OCI-LY7 (cell line): ENCODE results near the gene MAP3K1. TPM values are rescaled to one million over a fixed set of nuclear protein-coding genes. Genes with fewer than 3 reads are reported as not detected.

Experiments
- BruUV-seq: library from RNA; stranded (reverse); fragments of 400-500 nt; replicated peaks from 2 replicates; lab custom pipeline; 2021; lab: Mats Ljungman, UMichigan
- CTCF ChIA-PET: fragments of 300-600 bp; sonication (Branson Sonifier 250); formaldehyde crosslinking; loops from one replicate; lab custom pipeline; 2022; ENCODE audit warnings: antibody characterized with exemption; ENCODE audit not compliant: unreplicated experiment; lab: Charles Lee
- POLR2A ChIA-PET: fragments of 300-600 bp; sonication (Branson Sonifier 250); formaldehyde crosslinking; loops from one replicate; lab custom pipeline; 2022; ENCODE audit warnings: antibody characterized with exemption; lab: Charles Lee
- DNase-seq: peaks from one replicate; pipeline ENCODE4 v3.0.0-alpha.2; 2015; ENCODE audit warnings: low spot score
- H2AFZ ChIP-seq: fragments of 200-600 bp; sonication (generic), shearing (Covaris generic); 2 replicates; pipeline ENCODE4 v1.6.1; 2014; ENCODE audit warnings: mild to moderate bottlenecking, antibody characterized with exemption, low read length, moderate library complexity
- H3K27ac ChIP-seq: fragments of 200-600 bp; sonication (generic); 2 replicates; pipeline ENCODE4 v1.5.1; 2014; ENCODE audit warnings: mixed run types, low read depth, mild to moderate bottlenecking, moderate library complexity, low read length, inconsistent platforms; ENCODE audit not compliant: poor library complexity, severe bottlenecking
- H3K36me3 ChIP-seq: fragments of 200-600 bp; sonication (generic); 2 replicates; pipeline ENCODE4 v1.6.1; 2014; ENCODE audit warnings: mild to moderate bottlenecking, antibody characterized with exemption, low read length, moderate library complexity, mixed read lengths; ENCODE audit not compliant: insufficient read depth
- H3K4me1 ChIP-seq: fragments of 200-600 bp; sonication (generic); 2 replicates; pipeline ENCODE4 v1.5.1; 2014; ENCODE audit warnings: mild to moderate bottlenecking, low read length; ENCODE audit not compliant: insufficient read depth, poor library complexity, severe bottlenecking
- H3K4me2 ChIP-seq: fragments of 200-600 bp; sonication (generic); 2 replicates; pipeline ENCODE4 v1.6.1; 2014; ENCODE audit warnings: mild to moderate bottlenecking, low read length
- H3K4me3 ChIP-seq: fragments of 200-600 bp; sonication (generic); 2 replicates; pipeline ENCODE4 v1.5.1; 2014; ENCODE audit warnings: mild to moderate bottlenecking, low read depth, low read length; ENCODE audit not compliant: poor library complexity, severe bottlenecking
- H3K79me2 ChIP-seq: fragments of 200-600 bp; sonication (generic); 2 replicates; pipeline ENCODE4 v1.6.1; 2016; ENCODE audit warnings: low read depth, mild to moderate bottlenecking, low read length, moderate library complexity, mixed read lengths; ENCODE audit not compliant: insufficient read depth
- H3K9me2 ChIP-seq: fragments of 200-600 bp; sonication (generic); 2 replicates; pipeline ENCODE4 v1.6.1; 2016; ENCODE audit warnings: mild to moderate bottlenecking, low read length, mixed read lengths; ENCODE audit not compliant: insufficient read depth
- H3K9me3 ChIP-seq: fragments of 200-600 bp; sonication (generic); 2 replicates; pipeline ENCODE4 v1.6.1; 2014; ENCODE audit warnings: mild to moderate bottlenecking, mixed run types, low read length, mixed read lengths
- H4K20me1 ChIP-seq: fragments of 200-600 bp; sonication (generic); 2 replicates; pipeline ENCODE4 v1.6.1; 2014; ENCODE audit warnings: mild to moderate bottlenecking, antibody characterized with exemption, low read length, moderate library complexity, mixed read lengths; ENCODE audit not compliant: insufficient read depth
- CTCF ChIP-seq: fragments of 200-600 bp; sonication (generic); conservative IDR thresholded peaks from 2 replicates; pipeline ENCODE4 v1.5.1; 2014; ENCODE audit warnings: mild to moderate bottlenecking, antibody characterized with exemption, low read length, moderate library complexity, mixed read lengths
- EZH2phosphoT487 ChIP-seq: fragments of 200-600 bp; sonication (generic); IDR thresholded peaks from 2 replicates; pipeline ENCODE4 v1.6.1; 2018; ENCODE audit warnings: low read depth, borderline replicate concordance, mild to moderate bottlenecking, mixed run types, antibody characterized with exemption, low read length, moderate library complexity, mixed read lengths
- intact Hi-C: fragments of 100-400 bp; cut with micrococcal nuclease; formaldehyde crosslinking; loops from one replicate; pipeline ENCODE4 v1.10.0; 2022; ENCODE audit not compliant: unreplicated experiment
- total RNA-seq, 2 experiments: library from RNA; depleted of rRNA in 1 of 2; stranded (reverse); fragments of >200 nt in 1 of 2; shearing (Covaris generic) in 1 of 2; gene quantifications; 2 replicates each; pipeline ENCODE4 v1.2.3, GENCODE V29; 2014 to 2022

MAP3K1 gene
- total RNA-seq, 2 experiments from 2014 or later: 29.4 to 29.9 TPM

DNA sequence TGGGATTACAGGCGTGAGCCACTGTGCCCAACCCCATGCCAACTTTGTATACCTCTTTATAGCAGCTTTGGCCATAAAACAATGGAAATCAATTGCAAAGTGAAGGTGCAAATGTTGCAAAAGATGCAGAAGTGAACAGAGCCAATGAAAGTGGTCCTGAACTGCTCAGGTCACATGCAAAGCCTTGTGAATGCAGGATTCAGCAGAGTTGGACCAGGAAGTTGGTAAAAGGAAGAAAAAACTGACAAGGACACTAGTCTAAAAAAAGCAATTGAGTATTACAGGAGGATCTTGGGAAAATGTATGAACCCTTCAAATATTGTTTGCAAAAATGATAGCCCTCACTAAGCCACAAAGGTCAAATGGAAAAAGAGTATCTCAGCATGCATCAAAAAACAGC lies 4.5 kb upstream of the MAP3K1 start:
- no peak overlapping the region for H2AFZ ChIP-seq
- TF ChIP-seq CTCF: no peak
- no peak for TF ChIP-seq EZH2phosphoT487
- no TSS peak for BruUV-seq
- ChIA-PET CTCF (no interaction called here), POLR2A (no interaction called here)
- H3K9me3 ChIP-seq: no peaks in the 10 kb centered on the region
- no peak overlapping the region for H3K4me3 ChIP-seq
- H3K9me2 ChIP-seq: no peaks in the 10 kb centered on the region
- H3K27ac ChIP-seq: no peak overlapping the region
- intact Hi-C loops: no loop called here
- peaks cover 29% of the 10 kb centered on the region for H3K4me1 ChIP-seq
- peaks cover 5% of the 10 kb centered on the region; the same call in 1 of the 2 replicates for H3K79me2 ChIP-seq
- DNase-seq: no peak
- no peaks in the 10 kb centered on the region for H4K20me1 ChIP-seq
- no peak overlapping the region for H3K4me2 ChIP-seq
- H3K36me3 ChIP-seq: no peaks in the 10 kb centered on the region

GRCh38 chr5:56812110-56812509 lies 3.2 kb upstream of the MAP3K1 start:
- Histone ChIP-seq H4K20me1 (peaks cover 2% of the 10 kb centered on the region; the same call in 1 of the 2 replicates), H3K36me3 (no peaks in the 10 kb centered on the region), H3K9me2 (no peaks in the 10 kb centered on the region), H3K79me2 (peaks cover 18% of the 10 kb centered on the region), H3K9me3 (no peaks in the 10 kb centered on the region), H3K4me2 (no peak overlapping the region), H3K27ac (no peak overlapping the region), H3K4me3 (no peak overlapping the region), H3K4me1 (peaks cover 29% of the 10 kb centered on the region), H2AFZ (no peak overlapping the region)
- ChIA-PET POLR2A (interaction anchor here (0.6 to 3.6 kb wide), 3 partner anchors 143 to 508 kb away, joined by 3 to 13 read pairs (median 4); no protein-coding TSS in a partner anchor), CTCF (no interaction called here)
- peak; percentile 34 for DNase-seq
- no TSS peak for BruUV-seq
- TF ChIP-seq CTCF: no peak
- TF ChIP-seq EZH2phosphoT487: no peak
- intact Hi-C loops: no loop called here

- Histone ChIP-seq H3K9me3 (no peaks in the 10 kb centered on the region), H3K79me2 (peaks cover 30% of the 10 kb centered on the region), H3K4me1 (peaks cover 37% of the 10 kb centered on the region), H4K20me1 (peaks cover 13% of the 10 kb centered on the region), H3K27ac (peak overlapping the region; percentile 74), H2AFZ (peak overlapping the region; percentile 75; the same call in 1 of the 2 replicates), H3K4me2 (peak overlapping the region; percentile 98), H3K9me2 (no peaks in the 10 kb centered on the region), H3K4me3 (peak overlapping the region; percentile 95), H3K36me3 (no peaks in the 10 kb centered on the region)
- POLR2A ChIA-PET: interaction anchor here (0.5 to 3.6 kb wide), 12 partner anchors 10 to 397 kb away, joined by 3 to 14 read pairs (median 4); no protein-coding TSS in a partner anchor
- intact Hi-C loops: no loop called here
- DNase-seq: no peak
- CTCF ChIA-PET: interaction anchor here (1.1 kb wide), 1 partner anchor 144 kb away, joined by 3 read pairs; no protein-coding TSS in a partner anchor
- no TSS peak for BruUV-seq
- TF ChIP-seq EZH2phosphoT487 (no peak), CTCF (no peak)
These were observed 2.0 kb upstream of the MAP3K1 start for GRCh38 chr5:56813302-56813701.
